Body of pancreas (tissue), 4 donors: ENCODE measurements around the gene ODAD3. TPM values are rescaled to one million over a fixed set of nuclear protein-coding genes. Genes with fewer than 3 reads are reported as not detected.
A peak's percentile ranks its signal among the peaks of the same experiment; 100 is the strongest.
"Not testable (repeated sequence)": the region's sequence is repeated elsewhere in the genome, so short reads cannot be mapped to it uniquely, and the experiment has no call there.

ENCODE experiments used
- ATAC-seq: fragments of 150-250 bp; one replicate; pipeline ENCODE4 v1.9.1; 2016
- DNase-seq, 4 donors: peaks; one replicate each; pipeline ENCODE4 v3.0.0-alpha.2; 2019
- H3K27ac ChIP-seq, 4 donors: fragments of 200-600 bp; sonication (generic); 1 replicate in 3 of 4; 2 replicates in 1 of 4; pipeline versions ENCODE4 v1.5.1 to v1.6.1; 2016 to 2019; ENCODE audit warnings: mild to moderate bottlenecking in 1 of 4, mixed read lengths in 1 of 4, moderate library complexity in 1 of 4
- H3K27me3 ChIP-seq, 2 donors: fragments of 200-600 bp; sonication (generic); one replicate each; pipeline ENCODE4 v1.6.0; 2016; ENCODE audit warnings: mild to moderate bottlenecking in 1 of 2
- H3K36me3 ChIP-seq, 2 donors: fragments of 200-600 bp; sonication (generic); replicated peaks in 1 of 2; 2 replicates each; pipeline ENCODE4 v1.5.1; 2016; ENCODE audit warnings: low read depth in 2 of 2; ENCODE audit not compliant: insufficient read depth in 1 of 2
- H3K4me1 ChIP-seq: fragments of 200-600 bp; sonication (generic); one replicate; pipeline ENCODE4 v1.6.0; 2016
- H3K4me3 ChIP-seq, 2 donors: fragments of 200-600 bp; sonication (generic); 1 replicate in 1 of 2; 2 replicates in 1 of 2; pipeline ENCODE4 v1.5.1; 2016 to 2019
- H3K9me3 ChIP-seq, 3 donors: fragments of 200-600 bp; sonication (generic); 1 replicate in 2 of 3; 2 replicates in 1 of 3; pipeline ENCODE4 v1.5.1; 2016
- CTCF ChIP-seq, 7 experiments: fragments of 450-650 bp in 4 of 7; fragments of 200-600 bp in 3 of 7; sonication (generic) in 3 of 7; IDR thresholded peaks; one replicate each; pipeline ENCODE4 v1.5.1; 2016 to 2019; ENCODE audit warnings: antibody characterized with exemption in 7 of 7
- POLR2A ChIP-seq, 3 donors: fragments of 450-650 bp; IDR thresholded peaks; one replicate each; pipeline ENCODE4 v1.6.1; 2016; ENCODE audit warnings: antibody characterized with exemption in 3 of 3, mild to moderate bottlenecking in 2 of 3
- WGBS, 2 donors: methylation state at CpG; one replicate each; pipeline ENCODE4 v1.1.5; 2017; 5-methylcytosine and 5-hydroxymethylcytosine counted together
- intact Hi-C: fragments of 100-400 bp; cut with DNase I; formaldehyde crosslinking; loops from one replicate; pipeline ENCODE4 v1.15.1; 2023
- total RNA-seq, 2 donors: library from RNA; depleted of rRNA; stranded (reverse); fragments of >200 nt; gene quantifications; one replicate each; pipeline ENCODE4 v1.1.0, GENCODE V29; 2016

ODAD3 gene
- total RNA-seq, 2 donors from 2014 or later = 0.26 TPM; not detected in 1

- intact Hi-C loops = no loop called here
These were observed 952 bp upstream of the ODAD3 start for GRCh38 chr19:11435833-11436313.

GRCh38 chr19:11434703-11435056 is 241 bp downstream of the ODAD3 start:
- ATAC-seq (peak; percentile 5), DNase-seq (no peak)
- no peaks in the 10 kb centered on the region for H3K9me3 ChIP-seq
- H3K27me3 ChIP-seq = no peaks in the 10 kb centered on the region
- H3K36me3 ChIP-seq = peaks cover 0 to 7% of the 10 kb centered on the region in 2 donors
- 7% methylated on average over 9 of the region's 9 CpGs; no CpG with 5 or more reads in 1 of the 2 donors for whole genome bisulfite sequencing, 2 donors
- H3K4me1 ChIP-seq = peaks cover 18% of the 10 kb centered on the region
- peak overlapping the region; percentile 5 to 84 (median 59) for H3K27ac ChIP-seq
- intact Hi-C loops = no loop called here
- no peak for TF ChIP-seq CTCF (IDR thresholded peaks at IDR 0.05)
- H3K4me3 ChIP-seq = no peak overlapping the region

More at GRCh38 chr19:11435833-11436313, 952 bp upstream of the ODAD3 start:
- peak in 1 of 4 donors; percentile 36 for DNase-seq
- no peaks in the 10 kb centered on the region for H3K27me3 ChIP-seq
- TF ChIP-seq CTCF (IDR thresholded peaks at IDR 0.05) = no peak
- TF ChIP-seq POLR2A (IDR thresholded peaks at IDR 0.05) = peak in 1 of 3 donors; percentile 4
- 2 to 17% methylated on average over 6 to 21 of the region's 21 CpGs for WGBS, 2 donors
- peak overlapping the region; percentile 44 to 78 for H3K4me3 ChIP-seq
- peaks cover 0 to 7% of the 10 kb centered on the region in 2 donors for H3K36me3 ChIP-seq
- ATAC-seq = no peak
- peak overlapping the region; percentile 48 to 84 (median 76) for H3K27ac ChIP-seq
- H3K9me3 ChIP-seq = no peaks in the 10 kb centered on the region
- H3K4me1 ChIP-seq = peaks cover 18% of the 10 kb centered on the region

- H3K27me3 ChIP-seq, H3K36me3 ChIP-seq, H3K9me3 ChIP-seq, H3K27ac ChIP-seq, H3K4me3 ChIP-seq, intact Hi-C loops, DNase-seq, ATAC-seq: not testable (repeated sequence)
- WGBS, 2 donors = 85 to 92% methylated on average over 3 of the region's 3 CpGs
- H3K4me1 ChIP-seq = peaks cover 18% of the 10 kb centered on the region
These were observed 1.4 kb downstream of the ODAD3 start for GRCh38 chr19:11433526-11433925.

- no peak for ATAC-seq
- intact Hi-C loops = no loop called here
- Histone ChIP-seq H3K36me3 (no peaks in the 10 kb centered on the region), H3K27me3 (no peaks in the 10 kb centered on the region), H3K4me1 (peaks cover 22% of the 10 kb centered on the region), H3K4me3 (no peak overlapping the region), H3K9me3 (no peaks in the 10 kb centered on the region), H3K27ac (no peak overlapping the region)
- 90 to 91% methylated on average over 14 to 15 of the region's 19 CpGs for WGBS, 2 donors
- TF ChIP-seq POLR2A (IDR thresholded peaks at IDR 0.05) = no peak
- no peak for DNase-seq
These were observed 8.3 kb downstream of the ODAD3 start for GRCh38 chr19:11426656-11427055.

GRCh38 chr19:11425719-11426457 is 9.0 kb downstream of the ODAD3 start:
- TF ChIP-seq CTCF (IDR thresholded peaks at IDR 0.05) (no peak), POLR2A (IDR thresholded peaks at IDR 0.05) (no peak)
- 82 to 85% methylated on average over 26 to 28 of the region's 28 CpGs for WGBS, 2 donors
- Histone ChIP-seq H3K4me3 (no peak overlapping the region), H3K36me3 (no peaks in the 10 kb centered on the region), H3K27me3 (no peaks in the 10 kb centered on the region), H3K27ac (no peak overlapping the region), H3K9me3 (no peaks in the 10 kb centered on the region), H3K4me1 (peaks cover 29% of the 10 kb centered on the region)
- ATAC-seq (no peak), DNase-seq (no peak)
- intact Hi-C loops = no loop called here
